Esophagus squamous epithelium (tissue), 5 donors: Measurements from ENCODE around the gene LCK. TPM values are rescaled to one million over a fixed set of nuclear protein-coding genes. Genes with fewer than 3 reads are reported as not detected.

Experiments used
- DNase-seq: peaks from one replicate; lab custom pipeline; 2025; lab: John Stamatoyannopoulos, UW
- H3K27ac ChIP-seq, 4 donors: fragments of 200-600 bp; sonication (generic); one replicate each; pipeline ENCODE4 v1.5.1; 2016 to 2019; ENCODE audit warnings: mild to moderate bottlenecking in 1 of 4
- H3K27me3 ChIP-seq, 4 donors: fragments of 200-600 bp; sonication (generic); 1 replicate in 3 of 4; 2 replicates in 1 of 4; pipeline versions ENCODE4 v1.5.1 to v1.6.0; 2017 to 2021; ENCODE audit warnings: antibody characterized with exemption in 1 of 4
- H3K36me3 ChIP-seq, 3 donors: fragments of 200-600 bp; sonication (generic); one replicate each; pipeline ENCODE4 v1.5.1; 2016 to 2019
- H3K4me1 ChIP-seq, 3 donors: fragments of 200-600 bp; sonication (generic); one replicate each; pipeline ENCODE4 v1.5.1; 2017 to 2019
- H3K4me3 ChIP-seq, 4 donors: fragments of 200-600 bp; sonication (generic); 1 replicate in 3 of 4; 2 replicates in 1 of 4; pipeline ENCODE4 v1.5.1; 2016 to 2019; ENCODE audit warnings: mild to moderate bottlenecking in 2 of 4, moderate library complexity in 1 of 4
- H3K9me3 ChIP-seq, 3 donors: fragments of 200-600 bp; sonication (generic); one replicate each; pipeline ENCODE4 v1.5.1; 2016 to 2019
- POLR2A ChIP-seq, 4 donors: fragments of 450-650 bp; IDR thresholded peaks; one replicate each; pipeline ENCODE4 v1.6.1; 2017; ENCODE audit warnings: antibody characterized with exemption in 4 of 4, mild to moderate bottlenecking in 4 of 4, moderate library complexity in 3 of 4
- WGBS, 2 donors: methylation state at CpG; one replicate each; pipeline ENCODE4 v1.1.5; 2018; 5-methylcytosine and 5-hydroxymethylcytosine counted together
- intact Hi-C: fragments of 100-400 bp; cut with DNase I; formaldehyde crosslinking; loops from one replicate; pipeline ENCODE4 v1.15.0; 2022
- total RNA-seq, 4 donors: library from RNA; depleted of rRNA; stranded (reverse); fragments of >200 nt; gene quantifications; one replicate each; pipeline ENCODE4 v1.1.0, GENCODE V29; 2016
- TF ChIP-seq, protein P1 (sequence below), 6 experiments: fragments of 450-650 bp in 4 of 6; fragments of 200-600 bp in 2 of 6; sonication (generic) in 2 of 6; IDR thresholded peaks; one replicate each; pipeline ENCODE4 v1.5.1; 2016 to 2019; ENCODE audit warnings: antibody characterized with exemption in 6 of 6, mild to moderate bottlenecking in 4 of 6, moderate library complexity in 4 of 6
- donor health status: DM: yes; HTN: yes; CAD: no.

The LCK gene
- total RNA-seq, 4 donors from 2014 or later: 1.2 to 9.0 (median 4.5) TPM

GRCh38 chr1:32231843-32232432 is 19.1 kb upstream of the LCK start:
- Histone ChIP-seq H3K4me1 (peaks cover 0 to 10% (median 9%) of the 10 kb centered on the region in 3 donors), H3K36me3 (peaks cover 39 to 77% (median 41%) of the 10 kb centered on the region in 3 donors), H3K4me3 (no peak overlapping the region), H3K27ac (no peak overlapping the region), H3K27me3 (no peaks in the 10 kb centered on the region), H3K9me3 (no peaks in the 10 kb centered on the region)
- intact Hi-C loops: no loop called here
- DNase-seq: no peak
- no peak for TF ChIP-seq POLR2A (IDR thresholded peaks at IDR 0.05)
- TF ChIP-seq, protein P1, sequence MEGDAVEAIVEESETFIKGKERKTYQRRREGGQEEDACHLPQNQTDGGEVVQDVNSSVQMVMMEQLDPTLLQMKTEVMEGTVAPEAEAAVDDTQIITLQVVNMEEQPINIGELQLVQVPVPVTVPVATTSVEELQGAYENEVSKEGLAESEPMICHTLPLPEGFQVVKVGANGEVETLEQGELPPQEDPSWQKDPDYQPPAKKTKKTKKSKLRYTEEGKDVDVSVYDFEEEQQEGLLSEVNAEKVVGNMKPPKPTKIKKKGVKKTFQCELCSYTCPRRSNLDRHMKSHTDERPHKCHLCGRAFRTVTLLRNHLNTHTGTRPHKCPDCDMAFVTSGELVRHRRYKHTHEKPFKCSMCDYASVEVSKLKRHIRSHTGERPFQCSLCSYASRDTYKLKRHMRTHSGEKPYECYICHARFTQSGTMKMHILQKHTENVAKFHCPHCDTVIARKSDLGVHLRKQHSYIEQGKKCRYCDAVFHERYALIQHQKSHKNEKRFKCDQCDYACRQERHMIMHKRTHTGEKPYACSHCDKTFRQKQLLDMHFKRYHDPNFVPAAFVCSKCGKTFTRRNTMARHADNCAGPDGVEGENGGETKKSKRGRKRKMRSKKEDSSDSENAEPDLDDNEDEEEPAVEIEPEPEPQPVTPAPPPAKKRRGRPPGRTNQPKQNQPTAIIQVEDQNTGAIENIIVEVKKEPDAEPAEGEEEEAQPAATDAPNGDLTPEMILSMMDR (IDR thresholded peaks at IDR 0.05): no peak
- WGBS, 2 donors: 77 to 91% methylated on average over 4 of the region's 5 CpGs

GRCh38 chr1:32232558-32233304 is 18.3 kb upstream of the LCK start:
- no peaks in the 10 kb centered on the region for H3K27me3 ChIP-seq
- no peak for TF ChIP-seq POLR2A (IDR thresholded peaks at IDR 0.05)
- TF ChIP-seq, protein P1 (IDR thresholded peaks at IDR 0.05): no peak
- 72 to 77% methylated on average over 8 of the region's 8 CpGs for WGBS, 2 donors
- peaks cover 34 to 69% (median 36%) of the 10 kb centered on the region in 3 donors for H3K36me3 ChIP-seq
- no peak for DNase-seq
- peaks cover 0 to 10% (median 9%) of the 10 kb centered on the region in 3 donors for H3K4me1 ChIP-seq
- H3K9me3 ChIP-seq: no peaks in the 10 kb centered on the region
- H3K4me3 ChIP-seq: no peak overlapping the region
- intact Hi-C loops: no loop called here
- H3K27ac ChIP-seq: no peak overlapping the region

DNA sequence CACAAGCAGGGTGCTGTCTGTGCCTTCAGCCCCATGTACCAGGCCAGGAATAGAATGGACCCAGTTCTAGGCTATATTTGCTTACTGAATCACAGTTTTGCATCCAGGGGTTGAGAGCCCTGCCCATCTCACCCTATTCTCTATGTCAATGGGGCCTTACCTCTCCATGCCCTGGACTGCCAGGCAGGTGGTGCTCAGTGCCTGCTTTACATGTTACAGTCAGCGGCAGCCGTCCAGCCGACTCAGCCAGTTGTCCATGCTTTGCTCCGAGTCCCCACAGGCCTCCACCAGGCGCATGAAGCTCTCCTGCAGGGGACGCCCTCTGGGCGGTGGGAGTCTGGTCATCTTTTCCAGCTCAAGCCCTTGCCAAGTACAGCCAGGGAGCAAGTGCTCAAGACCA is 16.3 kb upstream of the LCK start:
- Histone ChIP-seq H3K36me3 (peaks cover 16 to 48% (median 21%) of the 10 kb centered on the region in 3 donors), H3K27ac (no peak overlapping the region), H3K4me3 (no peak overlapping the region), H3K9me3 (no peaks in the 10 kb centered on the region), H3K27me3 (no peaks in the 10 kb centered on the region), H3K4me1 (peaks cover 1 to 18% (median 9%) of the 10 kb centered on the region in 3 donors)
- no peak for TF ChIP-seq POLR2A (IDR thresholded peaks at IDR 0.05)
- TF ChIP-seq, protein P1 (IDR thresholded peaks at IDR 0.05): no peak
- 80% methylated on average over 4 of the region's 7 CpGs; no CpG with 5 or more reads in 1 of the 2 donors for WGBS, 2 donors
- DNase-seq: no peak
- intact Hi-C loops: no loop called here

GRCh38 chr1:32239337-32239736 is 11.7 kb upstream of the LCK start:
- H3K4me3 ChIP-seq: peak overlapping the region in 2 of 4 donors; percentile 71 to 77
- intact Hi-C loops: no loop called here
- no peaks in the 10 kb centered on the region for H3K9me3 ChIP-seq
- no peak for DNase-seq
- peak overlapping the region in 3 of 4 donors; percentile 82 to 91 (median 86) for H3K27ac ChIP-seq
- TF ChIP-seq, protein P1 (IDR thresholded peaks at IDR 0.05): no peak
- no peak for TF ChIP-seq POLR2A (IDR thresholded peaks at IDR 0.05)
- peaks cover 0 to 8% (median 0%) of the 10 kb centered on the region in 3 donors for H3K36me3 ChIP-seq
- no peaks in the 10 kb centered on the region for H3K27me3 ChIP-seq
- 20 to 24% methylated on average over 1 to 4 of the region's 4 CpGs for WGBS, 2 donors
- peaks cover 5 to 52% (median 19%) of the 10 kb centered on the region in 3 donors for H3K4me1 ChIP-seq

DNA sequence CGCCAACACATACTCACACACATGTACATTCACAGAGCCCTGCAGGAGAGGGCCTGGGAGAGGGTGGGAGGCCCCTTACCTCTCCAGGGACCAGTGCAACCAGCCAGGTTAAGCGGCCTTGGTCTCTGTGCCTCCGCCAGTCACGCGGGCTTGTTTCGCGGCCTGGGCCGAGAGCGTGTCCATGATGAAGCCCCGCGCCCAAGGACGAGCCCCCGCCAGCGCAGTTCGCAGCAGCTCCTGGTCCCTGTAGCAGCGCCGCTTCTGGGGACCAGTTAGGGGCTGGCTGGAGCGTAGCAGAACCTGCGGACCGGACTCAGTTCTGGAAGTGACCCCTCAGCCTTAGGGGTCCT is 11.3 kb upstream of the LCK start:
- TF ChIP-seq POLR2A (IDR thresholded peaks at IDR 0.05): no peak
- TF ChIP-seq, protein P1 (IDR thresholded peaks at IDR 0.05): no peak
- intact Hi-C loops: no loop called here
- no CpG with 5 or more reads among the region's 20 CpGs for WGBS, 2 donors
- H3K9me3 ChIP-seq: no peaks in the 10 kb centered on the region
- H3K27ac ChIP-seq: peak overlapping the region; percentile 58 to 91 (median 84)
- H3K4me1 ChIP-seq: peaks cover 5 to 52% (median 19%) of the 10 kb centered on the region in 3 donors
- DNase-seq: no peak
- peaks cover 0 to 4% (median 0%) of the 10 kb centered on the region in 3 donors for H3K36me3 ChIP-seq
- no peaks in the 10 kb centered on the region for H3K27me3 ChIP-seq
- H3K4me3 ChIP-seq: peak overlapping the region; percentile 48 to 77 (median 68)
